Nephron progenitor cell (in vitro differentiated cells): ENCODE measurements around the gene NKG7.

ENCODE experiments used
- DNase-seq: peaks from one replicate; pipeline ENCODE4 v3.0.0; 2021
- H3K27ac Mint-ChIP-seq: 2 replicates; pipeline ENCODE4 v1.8.0; 2021; ENCODE audit warnings: mild to moderate bottlenecking, moderate library complexity, mixed read lengths
- H3K27me3 Mint-ChIP-seq: 2 replicates; pipeline ENCODE4 v1.8.0; 2021; ENCODE audit warnings: mild to moderate bottlenecking, low read depth, mixed read lengths; ENCODE audit not compliant: poor library complexity
- H3K36me3 Mint-ChIP-seq: 2 replicates; pipeline ENCODE4 v1.8.0; 2021; ENCODE audit warnings: low read depth, mixed read lengths
- H3K4me1 Mint-ChIP-seq: 2 replicates; pipeline ENCODE4 v1.8.0; 2021; ENCODE audit warnings: mixed read lengths
- H3K4me3 Mint-ChIP-seq: 2 replicates; pipeline ENCODE4 v1.8.0; 2021; ENCODE audit warnings: mild to moderate bottlenecking, moderate library complexity, mixed read lengths
- H3K9me3 Mint-ChIP-seq: 2 replicates; pipeline ENCODE4 v1.8.0; 2021; ENCODE audit warnings: mild to moderate bottlenecking, moderate library complexity, mixed read lengths
- TF ChIP-seq, protein P1 (sequence below): fragments of 200-600 bp; sonication (generic); IDR thresholded peaks from 2 replicates; pipeline ENCODE4 v1.5.0; 2021; ENCODE audit warnings: antibody characterized with exemption

NKG7 gene

GRCh38 chr19:51365211-51365964 is 7.1 kb downstream of the NKG7 start:
- Mint-ChIP-seq H3K27me3 (no peaks in the 10 kb centered on the region), H3K4me3 (peak overlapping the region; percentile 99), H3K9me3 (no peaks in the 10 kb centered on the region), H3K27ac (peak overlapping the region; percentile 87), H3K4me1 (peaks cover 55% of the 10 kb centered on the region), H3K36me3 (no peaks in the 10 kb centered on the region)
- TF ChIP-seq, protein P1, sequence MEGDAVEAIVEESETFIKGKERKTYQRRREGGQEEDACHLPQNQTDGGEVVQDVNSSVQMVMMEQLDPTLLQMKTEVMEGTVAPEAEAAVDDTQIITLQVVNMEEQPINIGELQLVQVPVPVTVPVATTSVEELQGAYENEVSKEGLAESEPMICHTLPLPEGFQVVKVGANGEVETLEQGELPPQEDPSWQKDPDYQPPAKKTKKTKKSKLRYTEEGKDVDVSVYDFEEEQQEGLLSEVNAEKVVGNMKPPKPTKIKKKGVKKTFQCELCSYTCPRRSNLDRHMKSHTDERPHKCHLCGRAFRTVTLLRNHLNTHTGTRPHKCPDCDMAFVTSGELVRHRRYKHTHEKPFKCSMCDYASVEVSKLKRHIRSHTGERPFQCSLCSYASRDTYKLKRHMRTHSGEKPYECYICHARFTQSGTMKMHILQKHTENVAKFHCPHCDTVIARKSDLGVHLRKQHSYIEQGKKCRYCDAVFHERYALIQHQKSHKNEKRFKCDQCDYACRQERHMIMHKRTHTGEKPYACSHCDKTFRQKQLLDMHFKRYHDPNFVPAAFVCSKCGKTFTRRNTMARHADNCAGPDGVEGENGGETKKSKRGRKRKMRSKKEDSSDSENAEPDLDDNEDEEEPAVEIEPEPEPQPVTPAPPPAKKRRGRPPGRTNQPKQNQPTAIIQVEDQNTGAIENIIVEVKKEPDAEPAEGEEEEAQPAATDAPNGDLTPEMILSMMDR, result no peak
- DNase-seq, result no peak

- TF ChIP-seq, protein P1, result no peak
- Mint-ChIP-seq H3K4me1 (peaks cover 53% of the 10 kb centered on the region), H3K4me3 (peak overlapping the region; percentile 56), H3K27me3 (no peaks in the 10 kb centered on the region), H3K36me3 (no peaks in the 10 kb centered on the region), H3K9me3 (no peaks in the 10 kb centered on the region), H3K27ac (peak overlapping the region; percentile 19)
- no peak for DNase-seq
Observed at GRCh38 chr19:51364200-51365106, 8.0 kb downstream of the NKG7 start.

DNA sequence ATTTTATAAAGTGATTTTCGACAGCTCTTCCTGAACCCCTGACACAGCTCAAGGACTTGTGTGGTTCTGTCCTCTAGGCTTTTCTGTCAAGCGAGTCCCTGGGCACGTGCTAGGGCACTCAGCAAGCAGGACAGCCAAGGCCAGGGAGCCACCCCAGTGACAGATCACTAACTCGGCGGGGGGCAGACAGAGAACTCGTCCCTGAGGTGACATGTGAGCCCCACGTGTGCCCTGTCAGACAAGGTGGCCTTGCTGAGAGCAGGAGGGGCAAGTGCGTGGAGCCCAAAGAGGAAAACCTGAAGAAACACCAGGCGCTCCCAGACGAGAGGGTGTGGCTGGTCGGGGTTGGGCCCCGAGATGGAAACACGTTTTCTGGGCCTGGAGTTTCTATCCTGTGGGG is 11.2 kb downstream of the NKG7 start:
- Mint-ChIP-seq H3K4me1 (peaks cover 60% of the 10 kb centered on the region), H3K27me3 (no peaks in the 10 kb centered on the region), H3K9me3 (no peaks in the 10 kb centered on the region), H3K27ac (no peak overlapping the region), H3K4me3 (no peak overlapping the region), H3K36me3 (no peaks in the 10 kb centered on the region)
- TF ChIP-seq, protein P1, result no peak
- no peak for DNase-seq

GRCh38 chr19:51359294-51359693 is 13.2 kb downstream of the NKG7 start:
- no peak for DNase-seq
- no peaks in the 10 kb centered on the region for H3K36me3 Mint-ChIP-seq
- no peaks in the 10 kb centered on the region for H3K9me3 Mint-ChIP-seq
- H3K27ac Mint-ChIP-seq, result peak overlapping the region; percentile 64
- peaks cover 59% of the 10 kb centered on the region for H3K4me1 Mint-ChIP-seq
- H3K27me3 Mint-ChIP-seq, result no peaks in the 10 kb centered on the region
- TF ChIP-seq, protein P1, result no peak
- H3K4me3 Mint-ChIP-seq, result no peak overlapping the region

GRCh38 chr19:51357952-51358351 is 14.5 kb downstream of the NKG7 start:
- TF ChIP-seq, protein P1, result no peak
- Mint-ChIP-seq H3K4me1 (peaks cover 53% of the 10 kb centered on the region), H3K4me3 (no peak overlapping the region), H3K9me3 (no peaks in the 10 kb centered on the region), H3K27ac (no peak overlapping the region), H3K27me3 (no peaks in the 10 kb centered on the region), H3K36me3 (no peaks in the 10 kb centered on the region)
- no peak for DNase-seq
